SH-SY5Y (cell line): ENCODE measurements around the gene FAM120AOS.

ENCODE experiments used
- GATA2 ChIP-seq: IDR thresholded peaks from 2 replicates; pipeline ENCODE4 v1.6.1; 2011; ENCODE audit warnings: mild to moderate bottlenecking, low read depth, low read length
- GATA3 ChIP-seq: IDR thresholded peaks from 2 replicates; pipeline ENCODE4 v1.6.1; 2011; ENCODE audit warnings: low read depth, mild to moderate bottlenecking, low read length, moderate library complexity

- no peak for TF ChIP-seq GATA2
- TF ChIP-seq GATA3: no peak
Measured at GRCh38 chr9:93435386-93435785, 18.0 kb downstream of the FAM120AOS start.
